Neutrophil (primary cell): ENCODE data around the gene PPP2R5D.

Source experiments
- H3K27ac ChIP-seq: fragments of 200-600 bp; sonication (generic); 2 replicates; pipeline ENCODE4 v1.5.1; 2016; ENCODE audit warnings: mild to moderate bottlenecking, moderate library complexity
- H3K27me3 ChIP-seq: fragments of 200-600 bp; sonication (generic); 2 replicates; pipeline ENCODE4 v1.6.0; 2016; ENCODE audit warnings: mild to moderate bottlenecking
- H3K36me3 ChIP-seq: fragments of 200-600 bp; sonication (generic); 2 replicates; pipeline ENCODE4 v1.5.1; 2017
- H3K4me1 ChIP-seq, 2 experiments: fragments of 200-600 bp in 1 of 2; sonication (generic) in 1 of 2; 1 replicate in 1 of 2; 2 replicates in 1 of 2; pipeline versions ENCODE4 v1.5.1 to v1.6.1; 2013 to 2016; ENCODE audit warnings: low read depth in 1 of 2, low read length in 1 of 2, mild to moderate bottlenecking in 1 of 2, moderate library complexity in 1 of 2; ENCODE audit not compliant: control insufficient read depth in 1 of 2, insufficient read depth in 1 of 2
- H3K4me3 ChIP-seq, 2 experiments: fragments of 200-600 bp in 1 of 2; sonication (generic) in 1 of 2; 1 replicate in 1 of 2; 2 replicates in 1 of 2; pipeline ENCODE4 v1.5.1; 2013 to 2016; ENCODE audit warnings: low read depth in 1 of 2, low read length in 1 of 2, mild to moderate bottlenecking in 1 of 2, moderate library complexity in 1 of 2
- H3K9me3 ChIP-seq: fragments of 200-600 bp; sonication (generic); 2 replicates; pipeline ENCODE4 v1.5.1; 2016
- CTCF ChIP-seq: fragments of 200-600 bp; sonication (generic); IDR thresholded peaks from 2 replicates; pipeline ENCODE4 v1.5.1; 2016; ENCODE audit warnings: antibody characterized with exemption

Gene PPP2R5D

GRCh38 chr6:43013097-43013842 lies 28.9 kb downstream of the PPP2R5D start:
- TF ChIP-seq CTCF = no peak
- Histone ChIP-seq H3K27ac (peak overlapping the region; percentile 82), H3K36me3 (peaks cover 54% of the 10 kb centered on the region), H3K9me3 (no peaks in the 10 kb centered on the region), H3K4me1 (peaks cover 31 to 33% of the 10 kb centered on the region in 2 experiments), H3K4me3 (peak overlapping the region; percentile 79 to 86), H3K27me3 (no peaks in the 10 kb centered on the region)

- Histone ChIP-seq H3K27ac (peak within 1 kb of the TSS; percentile 82), H3K4me3 (peak within 1 kb of the TSS; percentile 79 to 86), H3K36me3 (peaks cover 54% of the 10 kb centered on the region), H3K9me3 (no peaks in the 10 kb centered on the region), H3K27me3 (no peaks in the 10 kb centered on the region), H3K4me1 (peaks cover 31 to 33% of the 10 kb centered on the region in 2 experiments)
- no peak for TF ChIP-seq CTCF
Observed at GRCh38 chr6:43013843-43014433, 29.6 kb downstream of the PPP2R5D start, which contains the start of the genes KLHDC3 and MEA1. Gene KLHDC3 (plus strand): TSS chr6:43014249. CDS start chr6:43017193, 2,944 bp downstream. Gene MEA1 (minus strand): TSS chr6:43013946. CDS start chr6:43013813, 133 bp downstream.

- H3K27ac ChIP-seq = peak overlapping the region; percentile 82
- no peak for TF ChIP-seq CTCF
- H3K4me1 ChIP-seq = peaks cover 31 to 33% of the 10 kb centered on the region in 2 experiments
- H3K27me3 ChIP-seq = no peaks in the 10 kb centered on the region
- H3K4me3 ChIP-seq = peak overlapping the region; percentile 79 to 86
- H3K36me3 ChIP-seq = peaks cover 54% of the 10 kb centered on the region
- H3K9me3 ChIP-seq = no peaks in the 10 kb centered on the region
Observed at GRCh38 chr6:43014434-43014909, 30.1 kb downstream of the PPP2R5D start.

- Histone ChIP-seq H3K4me3 (no peak overlapping the region), H3K9me3 (no peaks in the 10 kb centered on the region), H3K36me3 (peaks cover 41% of the 10 kb centered on the region), H3K27me3 (no peaks in the 10 kb centered on the region), H3K27ac (peak overlapping the region; percentile 29), H3K4me1 (peaks cover 39 to 42% of the 10 kb centered on the region in 2 experiments)
- TF ChIP-seq CTCF = no peak
Observed at GRCh38 chr6:43016176-43016942, 32.0 kb downstream of the PPP2R5D start.

GRCh38 chr6:43016943-43017334 lies 32.6 kb downstream of the PPP2R5D start:
- peaks cover 41 to 42% of the 10 kb centered on the region in 2 experiments for H3K4me1 ChIP-seq
- no peak overlapping the region for H3K4me3 ChIP-seq
- no peak overlapping the region for H3K27ac ChIP-seq
- H3K9me3 ChIP-seq = no peaks in the 10 kb centered on the region
- peaks cover 35% of the 10 kb centered on the region for H3K36me3 ChIP-seq
- no peaks in the 10 kb centered on the region for H3K27me3 ChIP-seq
- no peak for TF ChIP-seq CTCF
